ENCODE data around the gene SPPL2C.

SPPL2C gene

GRCh38 chr17:45837187-45837586, 7.5 kb upstream of the SPPL2C start:
- Histone ChIP-seq H3K9me3 (replicated peaks in 1 of 11) (no peaks in the 10 kb centered on the region), H3K36me3 (no peaks in the 10 kb centered on the region)
- no peak for TF ChIP-seq Cebpa-rat (IDR thresholded peaks at IDR 0.05)

GRCh38 chr17:45837603-45838002, 7.1 kb upstream of the SPPL2C start:
- Histone ChIP-seq H3K27ac (no peak overlapping the region), H3K4me3 (no peak overlapping the region), H4K20me1 (peaks cover 0 to 45% (median 0%) of the 10 kb centered on the region in 11 experiments; a peak in 4 of 22 replicates), H3K27me3 (peaks cover 0 to 4% (median 0%) of the 10 kb centered on the region in 11 experiments; a peak in 1 of 22 replicates), H3K9ac (no peak overlapping the region), H3K36me3 (no peaks in the 10 kb centered on the region), H3K4me1 (peaks cover 0 to 4% (median 0%) of the 10 kb centered on the region in 10 experiments; a peak in 2 of 20 replicates), H3K9me3 (replicated peaks in 1 of 11) (no peaks in the 10 kb centered on the region), H3K4me2 (no peak overlapping the region)
- no peak for TF ChIP-seq Cebpa-rat (IDR thresholded peaks at IDR 0.05)

More at GRCh38 chr17:45837187-45837586, 7.5 kb upstream of the SPPL2C start:
- H3K4me1 ChIP-seq = peaks cover 0 to 4% (median 0%) of the 10 kb centered on the region in 10 experiments; a peak in 2 of 20 replicates
- H3K27me3 ChIP-seq = peaks cover 0 to 4% (median 0%) of the 10 kb centered on the region in 11 experiments; a peak in 1 of 22 replicates
- no peak overlapping the region for H3K9ac ChIP-seq
- H3K4me3 ChIP-seq = no peak overlapping the region
- peaks cover 0 to 47% (median 0%) of the 10 kb centered on the region in 11 experiments; a peak in 3 of 22 replicates for H4K20me1 ChIP-seq
- H3K27ac ChIP-seq = no peak overlapping the region
- H3K4me2 ChIP-seq = no peak overlapping the region

GRCh38 chr17:45838751-45839295, 5.9 kb upstream of the SPPL2C start:
- H3K36me3 ChIP-seq = no peaks in the 10 kb centered on the region
- H4K20me1 ChIP-seq = peaks cover 0 to 37% (median 0%) of the 10 kb centered on the region in 11 experiments; a peak in 4 of 22 replicates
- H3K9me3 ChIP-seq (replicated peaks in 1 of 11) = no peaks in the 10 kb centered on the region
- peaks cover 0 to 4% (median 0%) of the 10 kb centered on the region in 10 experiments; a peak in 2 of 20 replicates for H3K4me1 ChIP-seq
- no peak for TF ChIP-seq Cebpa-rat (IDR thresholded peaks at IDR 0.05)
- no peak overlapping the region for H3K9ac ChIP-seq
- peaks cover 0 to 4% (median 0%) of the 10 kb centered on the region in 11 experiments; a peak in 1 of 22 replicates for H3K27me3 ChIP-seq
- no peak overlapping the region for H3K27ac ChIP-seq
- H3K4me2 ChIP-seq = no peak overlapping the region
- H3K4me3 ChIP-seq = no peak overlapping the region

GRCh38 chr17:45839442-45839841, 5.2 kb upstream of the SPPL2C start:
- peaks cover 0 to 4% (median 0%) of the 10 kb centered on the region in 10 experiments; a peak in 2 of 20 replicates for H3K4me1 ChIP-seq
- peaks cover 0 to 37% (median 0%) of the 10 kb centered on the region in 11 experiments; a peak in 4 of 22 replicates for H4K20me1 ChIP-seq
- no peak overlapping the region for H3K27ac ChIP-seq
- no peak overlapping the region for H3K4me2 ChIP-seq
- peaks cover 0 to 4% (median 0%) of the 10 kb centered on the region in 11 experiments; a peak in 1 of 22 replicates for H3K27me3 ChIP-seq
- no peaks in the 10 kb centered on the region for H3K9me3 ChIP-seq (replicated peaks in 1 of 11)
- no peaks in the 10 kb centered on the region for H3K36me3 ChIP-seq
- H3K9ac ChIP-seq = no peak overlapping the region
- TF ChIP-seq Cebpa-rat (IDR thresholded peaks at IDR 0.05) = no peak
- H3K4me3 ChIP-seq = no peak overlapping the region

GRCh38 chr17:45841186-45841585, 3.5 kb upstream of the SPPL2C start:
- H3K4me3 ChIP-seq = no peak overlapping the region
- no peaks in the 10 kb centered on the region for H3K36me3 ChIP-seq
- peaks cover 0 to 1% (median 0%) of the 10 kb centered on the region in 11 experiments; a peak in 1 of 22 replicates for H3K27me3 ChIP-seq
- no peak overlapping the region for H3K9ac ChIP-seq
- H3K4me2 ChIP-seq = no peak overlapping the region
- H3K9me3 ChIP-seq (replicated peaks in 1 of 11) = no peaks in the 10 kb centered on the region
- no peak for TF ChIP-seq Cebpa-rat (IDR thresholded peaks at IDR 0.05)
- no peak overlapping the region for H3K27ac ChIP-seq
- H3K4me1 ChIP-seq = peaks cover 0 to 4% (median 0%) of the 10 kb centered on the region in 10 experiments; a peak in 2 of 20 replicates
- H4K20me1 ChIP-seq = peaks cover 0 to 40% (median 0%) of the 10 kb centered on the region in 11 experiments; a peak in 4 of 22 replicates

GRCh38 chr17:45841883-45842525, 2.7 kb upstream of the SPPL2C start:
- H3K27me3 ChIP-seq = no peaks in the 10 kb centered on the region
- H3K9me3 ChIP-seq (replicated peaks in 1 of 11) = no peaks in the 10 kb centered on the region
- peaks cover 0 to 35% (median 0%) of the 10 kb centered on the region in 11 experiments; a peak in 4 of 22 replicates for H4K20me1 ChIP-seq
- H3K9ac ChIP-seq = no peak overlapping the region
- TF ChIP-seq Cebpa-rat (IDR thresholded peaks at IDR 0.05) = no peak
- peaks cover 0 to 4% (median 0%) of the 10 kb centered on the region in 10 experiments; a peak in 2 of 20 replicates for H3K4me1 ChIP-seq
- H3K27ac ChIP-seq = no peak overlapping the region
- no peak overlapping the region for H3K4me3 ChIP-seq
- no peak overlapping the region for H3K4me2 ChIP-seq
- H3K36me3 ChIP-seq = no peaks in the 10 kb centered on the region

- Histone ChIP-seq H3K4me3 (no peak overlapping the region), H4K20me1 (peaks cover 0 to 26% (median 0%) of the 10 kb centered on the region in 11 experiments; a peak in 2 of 22 replicates), H3K4me1 (peaks cover 0 to 4% (median 0%) of the 10 kb centered on the region in 10 experiments; a peak in 2 of 20 replicates), H3K27me3 (no peaks in the 10 kb centered on the region), H3K27ac (no peak overlapping the region), H3K9me3 (replicated peaks in 1 of 11) (no peaks in the 10 kb centered on the region), H3K4me2 (no peak overlapping the region), H3K9ac (no peak overlapping the region), H3K36me3 (no peaks in the 10 kb centered on the region)
- TF ChIP-seq Cebpa-rat (IDR thresholded peaks at IDR 0.05) = no peak
Observed at GRCh38 chr17:45843722-45844121, 959 bp upstream of the SPPL2C start.

- H3K9ac ChIP-seq = no peak overlapping the region
- H3K9me3 ChIP-seq (replicated peaks in 1 of 11) = no peaks in the 10 kb centered on the region
- peaks cover 0 to 4% (median 0%) of the 10 kb centered on the region in 10 experiments; a peak in 2 of 20 replicates for H3K4me1 ChIP-seq
- H3K36me3 ChIP-seq = no peaks in the 10 kb centered on the region
- peaks cover 0 to 36% (median 0%) of the 10 kb centered on the region in 11 experiments; a peak in 3 of 22 replicates for H4K20me1 ChIP-seq
- H3K4me2 ChIP-seq = no peak overlapping the region
- H3K27ac ChIP-seq = no peak overlapping the region
- no peak overlapping the region for H3K4me3 ChIP-seq
- TF ChIP-seq Cebpa-rat (IDR thresholded peaks at IDR 0.05) = no peak
- no peaks in the 10 kb centered on the region for H3K27me3 ChIP-seq
Observed at GRCh38 chr17:45845376-45846185, 900 bp downstream of the SPPL2C start.

Data from BLaER1 treated with 17β-estradiol and CSF1 and Interleukin-3, amounts not matched to agents 10 nM and 100 nM (cell line).